ENCODE measurements around the gene UBE2R2. TPM values are rescaled to one million over a fixed set of nuclear protein-coding genes. Genes with fewer than 3 reads are reported as not detected.

Gene UBE2R2
- total and polyA plus RNA-seq, 10 of the 15 experiments (the other 5 are each of a cell fraction or from before 2014, with no cell fraction given) = 7.2 to 32.8 (median 17.2) TPM

GRCh38 chr9:33867747-33868439, 50.9 kb downstream of the UBE2R2 start:
- Histone ChIP-seq H3K4me3 (no peak overlapping the region), H3K79me2 (ENCODE audit: control insufficient read depth, insufficient read depth, low read length) (peaks cover 49% of the 10 kb centered on the region), H3K9me3 (replicated peaks; ENCODE audit: control insufficient read depth, insufficient read depth, low read length) (peaks cover 2% of the 10 kb centered on the region; the same call in 2 of the 3 replicates), H3K4me1 (ENCODE audit: control insufficient read depth, insufficient read depth, low read length) (peaks cover 10% of the 10 kb centered on the region), H3K27ac (ENCODE audit: control insufficient read depth, insufficient read depth) (no peak overlapping the region), H3K4me2 (ENCODE audit: control insufficient read depth, insufficient read depth) (no peak overlapping the region), H3K27me3 (replicated peaks in 1 of 2; ENCODE audit: control insufficient read depth in 2 of 2, insufficient read depth in 2 of 2, low read length in 1 of 2) (no peaks in the 10 kb centered on the region), H3K36me3 (ENCODE audit: control insufficient read depth in 2 of 2, insufficient read depth in 2 of 2, low read length in 1 of 2) (peaks cover 0 to 17% of the 10 kb centered on the region in 2 experiments; a peak in 3 of 4 replicates), H4K20me1 (ENCODE audit: control insufficient read depth, insufficient read depth) (no peaks in the 10 kb centered on the region; the same call in none of the 2 replicates), H2AFZ (ENCODE audit: control insufficient read depth, low read depth, low read length) (no peak overlapping the region), H3K9ac (ENCODE audit: control insufficient read depth, insufficient read depth, low read length) (no peak overlapping the region)
- CTCF ChIA-PET = interaction anchor here (1.4 kb wide), 1 partner anchor 54 kb away, joined by 3 read pairs; no protein-coding TSS in a partner anchor
- POLR2A ChIA-PET = no interaction called here
- DNase-seq (ENCODE audit: low read depth, low spot score) (no peak), FAIRE-seq (no peak), ATAC-seq (no peak)
- TF ChIP-seq SIN3A (IDR thresholded peaks at IDR 0.05; ENCODE audit: low read depth, low read length) (no peak), TBL1XR1 (IDR thresholded peaks at IDR 0.05; ENCODE audit: low read depth, low read length) (no peak)
- no TSS peak for BruUV-seq (replicated peaks)
- SMC1A ChIA-PET (ENCODE audit: uncharacterized antibody, unreplicated experiment) = interaction anchor here (0.9 kb wide), 1 partner anchor 9 kb away, joined by 3 read pairs; no protein-coding TSS in a partner anchor
- WGBS (ENCODE audit: insufficient coverage, insufficient replicate concordance, low lambda C conversion rate, missing lambda C conversion rate) = 94% methylated on average over 11 of the region's 11 CpGs
- intact Hi-C loops (cut with micrococcal nuclease; ENCODE audit: unreplicated experiment) (no loop called here), in situ Hi-C loops (cut with MboI) (no loop called here)
- RAD21 ChIA-PET (ENCODE audit: unreplicated experiment) = no interaction called here

- no peak for FAIRE-seq
- BruUV-seq (replicated peaks) = TSS peak; percentile 8
- POLR2A ChIA-PET = no interaction called here
- Histone ChIP-seq H3K79me2 (ENCODE audit: control insufficient read depth, insufficient read depth, low read length) (peaks cover 49% of the 10 kb centered on the region), H3K36me3 (ENCODE audit: control insufficient read depth in 2 of 2, insufficient read depth in 2 of 2, low read length in 1 of 2) (peaks cover 0 to 14% of the 10 kb centered on the region in 2 experiments; a peak in 3 of 4 replicates), H3K4me3 (no peak overlapping the region), H3K9me3 (replicated peaks; ENCODE audit: control insufficient read depth, insufficient read depth, low read length) (peaks cover 2% of the 10 kb centered on the region; the same call in 2 of the 3 replicates), H2AFZ (ENCODE audit: control insufficient read depth, low read depth, low read length) (no peak overlapping the region), H3K4me2 (ENCODE audit: control insufficient read depth, insufficient read depth) (no peak overlapping the region), H3K27me3 (replicated peaks in 1 of 2; ENCODE audit: control insufficient read depth in 2 of 2, insufficient read depth in 2 of 2, low read length in 1 of 2) (no peaks in the 10 kb centered on the region), H3K9ac (ENCODE audit: control insufficient read depth, insufficient read depth, low read length) (no peak overlapping the region), H3K27ac (ENCODE audit: control insufficient read depth, insufficient read depth) (no peak overlapping the region), H3K4me1 (ENCODE audit: control insufficient read depth, insufficient read depth, low read length) (peaks cover 10% of the 10 kb centered on the region), H4K20me1 (ENCODE audit: control insufficient read depth, insufficient read depth) (no peaks in the 10 kb centered on the region; the same call in none of the 2 replicates)
- SMC1A ChIA-PET (ENCODE audit: uncharacterized antibody, unreplicated experiment) = interaction anchor here (1.1 kb wide), 1 partner anchor 26 kb away, joined by 3 read pairs; no protein-coding TSS in a partner anchor
- ATAC-seq = no peak
- RAD21 ChIA-PET (ENCODE audit: unreplicated experiment) = no interaction called here
- no peak for DNase-seq (ENCODE audit: low read depth, low spot score)
- 100% methylated on average over 3 of the region's 3 CpGs for WGBS (ENCODE audit: insufficient coverage, insufficient replicate concordance, low lambda C conversion rate, missing lambda C conversion rate)
- CTCF ChIA-PET = interaction anchor here (1.4 kb wide), 1 partner anchor 54 kb away, joined by 3 read pairs; no protein-coding TSS in a partner anchor
- intact Hi-C loops (cut with micrococcal nuclease; ENCODE audit: unreplicated experiment) (no loop called here), in situ Hi-C loops (cut with MboI) (no loop called here)
- TF ChIP-seq LARP7 (IDR thresholded peaks at IDR 0.05) (no peak), NFYB (IDR thresholded peaks at IDR 0.05; ENCODE audit: insufficient read depth, low read depth, low read length) (no peak), BHLHE40 (IDR thresholded peaks at IDR 0.05; ENCODE audit: borderline replicate concordance in 1 of 2, low read depth in 2 of 2, low read length in 1 of 2) (no peak), ELK1 (IDR thresholded peaks at IDR 0.05; ENCODE audit: low read depth, low read length) (no peak), GATAD2B (conservative IDR thresholded peaks at IDR 0.05; ENCODE audit: low read depth) (no peak), IKZF1 (conservative IDR thresholded peaks at IDR 0.05) (no peak), HSF1 (IDR thresholded peaks at IDR 0.05; ENCODE audit: low read depth, low read length) (no peak), MTA3 (IDR thresholded peaks at IDR 0.05; ENCODE audit: borderline replicate concordance, low read length) (no peak)
These were observed 51.5 kb downstream of the UBE2R2 start for GRCh38 chr9:33868440-33868973.

All from GM12878 (cell line).